Prostate gland (tissue), 2 donors: ENCODE results near the gene IGIP.

Source experiments
- POLR2A ChIP-seq: fragments of 450-650 bp; IDR thresholded peaks from one replicate; pipeline ENCODE4 v1.6.1; 2016; ENCODE audit warnings: antibody characterized with exemption, mild to moderate bottlenecking
- TF ChIP-seq, protein P1 (sequence below), 4 experiments: fragments of 200-600 bp in 2 of 4; fragments of 450-650 bp in 2 of 4; sonication (generic) in 2 of 4; IDR thresholded peaks; 1 replicate in 3 of 4; 2 replicates in 1 of 4; pipeline ENCODE4 v1.5.1; 2016 to 2019; ENCODE audit warnings: antibody characterized with exemption in 4 of 4, mild to moderate bottlenecking in 2 of 4, moderate library complexity in 2 of 4

DNA sequence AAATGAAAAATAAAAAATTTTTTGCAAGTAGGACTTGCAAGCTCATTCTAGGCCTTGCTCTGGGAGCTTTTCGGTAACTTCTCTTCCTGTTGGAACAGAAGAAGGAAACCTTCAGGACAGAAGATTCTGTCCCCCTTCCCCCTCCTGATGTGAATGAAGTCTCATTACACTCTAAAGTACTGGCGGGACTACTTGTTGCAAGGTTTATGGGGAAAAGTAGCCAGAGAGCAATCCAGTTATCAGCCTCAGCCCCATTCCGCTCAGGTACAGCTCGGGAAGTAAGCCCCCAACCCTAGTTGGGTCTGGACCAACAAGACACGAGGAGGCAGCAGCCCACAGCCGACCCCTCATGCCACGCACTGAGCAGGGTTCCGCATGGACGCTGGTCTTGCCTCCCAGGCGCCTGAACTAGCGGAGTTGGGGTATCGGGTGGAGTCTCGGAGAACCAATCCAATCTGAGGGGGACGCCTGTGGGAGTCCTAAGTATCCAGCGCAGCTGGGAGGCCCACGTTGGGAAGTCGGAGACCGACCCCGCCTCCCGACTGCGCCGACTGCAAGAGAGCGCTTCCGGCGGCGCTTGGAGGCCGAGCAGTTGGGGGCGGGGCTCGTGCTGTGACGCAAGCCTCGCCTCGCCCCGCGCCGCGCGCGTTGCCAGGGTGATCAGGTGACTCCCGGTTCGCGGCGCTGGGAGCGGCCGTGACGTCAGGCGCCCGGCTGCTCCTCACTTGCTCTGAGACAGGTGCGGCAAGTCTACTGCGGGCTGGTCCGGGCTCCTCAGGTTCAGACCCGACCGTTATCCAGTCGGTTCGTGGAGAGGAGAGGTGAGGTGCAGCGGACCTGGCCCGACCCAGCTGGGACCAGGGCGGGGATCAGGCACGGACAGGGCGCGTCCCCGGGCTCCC is 49.0 kb downstream of the IGIP start, which contains the start of gene CYSTM1:
- TF ChIP-seq, protein P1, sequence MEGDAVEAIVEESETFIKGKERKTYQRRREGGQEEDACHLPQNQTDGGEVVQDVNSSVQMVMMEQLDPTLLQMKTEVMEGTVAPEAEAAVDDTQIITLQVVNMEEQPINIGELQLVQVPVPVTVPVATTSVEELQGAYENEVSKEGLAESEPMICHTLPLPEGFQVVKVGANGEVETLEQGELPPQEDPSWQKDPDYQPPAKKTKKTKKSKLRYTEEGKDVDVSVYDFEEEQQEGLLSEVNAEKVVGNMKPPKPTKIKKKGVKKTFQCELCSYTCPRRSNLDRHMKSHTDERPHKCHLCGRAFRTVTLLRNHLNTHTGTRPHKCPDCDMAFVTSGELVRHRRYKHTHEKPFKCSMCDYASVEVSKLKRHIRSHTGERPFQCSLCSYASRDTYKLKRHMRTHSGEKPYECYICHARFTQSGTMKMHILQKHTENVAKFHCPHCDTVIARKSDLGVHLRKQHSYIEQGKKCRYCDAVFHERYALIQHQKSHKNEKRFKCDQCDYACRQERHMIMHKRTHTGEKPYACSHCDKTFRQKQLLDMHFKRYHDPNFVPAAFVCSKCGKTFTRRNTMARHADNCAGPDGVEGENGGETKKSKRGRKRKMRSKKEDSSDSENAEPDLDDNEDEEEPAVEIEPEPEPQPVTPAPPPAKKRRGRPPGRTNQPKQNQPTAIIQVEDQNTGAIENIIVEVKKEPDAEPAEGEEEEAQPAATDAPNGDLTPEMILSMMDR (IDR thresholded peaks at IDR 0.05) = peak in 2 of 4 experiments; percentile 21 to 50
- peak; percentile 97 for TF ChIP-seq POLR2A
